K562 (cell line): Measurements from ENCODE around the gene JAKMIP1. TPM values are rescaled to one million over a fixed set of nuclear protein-coding genes. Genes with fewer than 3 reads are reported as not detected.

ENCODE experiments used
- ATAC-seq: fragments of 200-7000 bp; cut with Tn5 transposase; 3 replicates; pipeline ENCODE4 v1.9.1; 2020; ENCODE audit warnings: moderate library complexity
- BruUV-seq: library from RNA; stranded (reverse); fragments of 400-500 nt; replicated peaks from 2 replicates; lab custom pipeline; 2021; lab: Mats Ljungman, UMichigan
- CTCF ChIA-PET: fragments of 300-600 bp; formaldehyde crosslinking; extraction: SDS; loops from one replicate; lab custom pipeline; 2021; ENCODE audit warnings: low intra/inter-chr PET ratio; lab: Yijun Ruan, JAX
- POLR2A ChIA-PET: fragments of 300-600, 350-650 bp; sonication (Branson Sonifier 250); formaldehyde crosslinking; extraction: SDS; loops from one replicate; lab custom pipeline; 2021; ENCODE audit warnings: antibody characterized with exemption, inconsistent platforms; lab: Yijun Ruan, JAX
- DNase-seq, 4 experiments: peaks; one replicate each; pipeline versions ENCODE4 v3.0.0 to v3.0.0-alpha.2; 2011 to 2018; ENCODE audit warnings: low spot score in 3 of 4, mixed read lengths in 3 of 4; ENCODE audit errors: extremely low read depth in 1 of 4
- FAIRE-seq: peaks from 2 replicates; lab custom pipeline; 2011; peaks lifted over from hg19 to GRCh38; lab: Jason Lieb, UNC
- H2AFZ ChIP-seq: 2 replicates; pipeline ENCODE4 v1.6.0; 2011; ENCODE audit warnings: low read depth, low read length, control low read depth, inconsistent platforms
- H3K27ac ChIP-seq: fragments of 200-600 bp; 3 replicates; pipeline ENCODE4 v1.8.0; 2011; ENCODE audit warnings: low read depth, mild to moderate bottlenecking, control low read depth, inconsistent platforms, low read length, moderate library complexity, mixed read lengths; ENCODE audit errors: extremely low read depth
- H3K27me3 ChIP-seq, 2 experiments: fragments of 300-600 bp in 1 of 2; 2 replicates in 1 of 2; 3 replicates in 1 of 2; pipeline versions ENCODE4 v1.6.0 to v1.8.0; 2011; ENCODE audit warnings: inconsistent platforms in 2 of 2, low read length in 2 of 2, mild to moderate bottlenecking in 1 of 2, mixed read lengths in 1 of 2, moderate library complexity in 1 of 2; ENCODE audit not compliant: control insufficient read depth in 2 of 2, insufficient read depth in 2 of 2
- H3K36me3 ChIP-seq: fragments of 300-600 bp; 3 replicates; pipeline ENCODE4 v1.8.0; 2011; ENCODE audit warnings: mild to moderate bottlenecking, low read length, inconsistent platforms; ENCODE audit not compliant: control insufficient read depth, insufficient read depth
- H3K4me1 ChIP-seq, 2 experiments: fragments of 200-600 bp in 1 of 2; replicated peaks in 1 of 2; 2 replicates in 1 of 2; 3 replicates in 1 of 2; pipeline versions ENCODE4 v1.5.1 to v1.8.0; 2011; ENCODE audit warnings: inconsistent platforms in 2 of 2, low read length in 2 of 2, mild to moderate bottlenecking in 1 of 2, mixed read lengths in 1 of 2, moderate library complexity in 1 of 2; ENCODE audit not compliant: control insufficient read depth in 2 of 2, insufficient read depth in 2 of 2
- H3K4me2 ChIP-seq: 2 replicates; pipeline ENCODE4 v1.6.1; 2011; ENCODE audit warnings: low read length, control low read depth, inconsistent platforms, mixed read lengths; ENCODE audit not compliant: insufficient read depth
- H3K4me3 ChIP-seq: fragments of 200-600 bp; sonication (generic), shearing (Covaris generic); 2 replicates; pipeline ENCODE4 v1.5.1; 2016; ENCODE audit warnings: control low read depth, inconsistent platforms
- H3K79me2 ChIP-seq: fragments of 200-600 bp; 3 replicates; pipeline ENCODE4 v1.8.0; 2011; ENCODE audit warnings: low read length, inconsistent platforms; ENCODE audit not compliant: control insufficient read depth, insufficient read depth
- H3K9ac ChIP-seq, 2 experiments: 2 replicates each; pipeline versions ENCODE4 v1.6.0 to v1.6.1; 2011; ENCODE audit warnings: low read depth in 2 of 2, low read length in 2 of 2, control low read depth in 1 of 2, inconsistent platforms in 1 of 2, mild to moderate bottlenecking in 1 of 2, mixed read lengths in 1 of 2; ENCODE audit not compliant: insufficient read depth in 1 of 2
- H3K9me1 ChIP-seq: one replicate; pipeline ENCODE4 v1.6.0; 2011; ENCODE audit warnings: inconsistent platforms, mild to moderate bottlenecking, low read length, moderate library complexity; ENCODE audit not compliant: control insufficient read depth, insufficient read depth
- H3K9me3 ChIP-seq: replicated peaks from 2 replicates; pipeline ENCODE4 v1.5.1; 2011; ENCODE audit warnings: low read depth, low read length, inconsistent platforms; ENCODE audit not compliant: control insufficient read depth, insufficient read depth
- H4K20me1 ChIP-seq: replicated peaks from 2 replicates; pipeline ENCODE4 v1.6.1; 2011; ENCODE audit warnings: low read length, inconsistent platforms, mixed read lengths; ENCODE audit not compliant: control insufficient read depth, insufficient read depth
- CHCHD3 ChIP-seq: fragments of 250-450 bp; sonication (Bioruptor Pico); IDR thresholded peaks from 2 replicates; pipeline ENCODE4 v2.1.2; 2022; ENCODE audit warnings: mild to moderate bottlenecking
- EGR1 ChIP-seq: fragments of 450-650 bp; conservative IDR thresholded peaks from 2 replicates; pipeline ENCODE4 v1.6.1; 2017; ENCODE audit warnings: mild to moderate bottlenecking
- ELF2 ChIP-seq: fragments of 250-450 bp; sonication (Bioruptor Pico); IDR thresholded peaks from 2 replicates; pipeline ENCODE4 v1.5.0; 2021; ENCODE audit warnings: mild to moderate bottlenecking
- KDM5B ChIP-seq: fragments of 200-600 bp; sonication (generic); IDR thresholded peaks from 2 replicates; pipeline ENCODE4 v1.6.1; 2012; ENCODE audit warnings: low read depth, mild to moderate bottlenecking, moderate library complexity, low read length, control low read depth, inconsistent platforms; ENCODE audit not compliant: insufficient replicate concordance
- NFIX ChIP-seq: fragments of 250-450 bp; sonication (Bioruptor Pico); IDR thresholded peaks from 2 replicates; pipeline ENCODE4 v1.4.0; 2020; ENCODE audit warnings: low read depth, mild to moderate bottlenecking, moderate library complexity
- PTBP1 ChIP-seq: fragments of 200-400 bp; formaldehyde crosslinking; IDR thresholded peaks from 2 replicates; pipeline ENCODE4 v1.6.1; 2017; ENCODE audit warnings: low read depth, low read length
- SIX5 ChIP-seq, 2 experiments: IDR thresholded peaks; 2 replicates each; pipeline ENCODE4 v1.6.1; 2011; ENCODE audit warnings: low read length in 2 of 2, borderline replicate concordance in 1 of 2, low read depth in 1 of 2, mild to moderate bottlenecking in 1 of 2, moderate library complexity in 1 of 2; ENCODE audit not compliant: insufficient read depth in 1 of 2
- THAP12 ChIP-seq: fragments of 250-450 bp; sonication (Bioruptor Pico); IDR thresholded peaks from 2 replicates; pipeline ENCODE4 v1.9.0; 2021; ENCODE audit warnings: mild to moderate bottlenecking, inconsistent platforms
- TRIM28 ChIP-seq: fragments of 450-650 bp; IDR thresholded peaks from 2 replicates; pipeline ENCODE4 v1.6.1; 2017
- ZFP30 ChIP-seq: fragments of 250-450 bp; sonication (Bioruptor Pico); IDR thresholded peaks from 2 replicates; pipeline ENCODE4 v1.8.0; 2022; ENCODE audit warnings: moderate library complexity, mild to moderate bottlenecking, inconsistent platforms, borderline replicate concordance
- ZNF184 ChIP-seq: sonication (generic); formaldehyde crosslinking; IDR thresholded peaks from 2 replicates; pipeline ENCODE4 v1.5.0; 2020; ENCODE audit warnings: missing genetic modification reagents
- ZNF239 ChIP-seq: fragments of 250-450 bp; sonication (Bioruptor Pico); IDR thresholded peaks from 2 replicates; pipeline ENCODE4 v1.4.0; 2020; ENCODE audit warnings: mild to moderate bottlenecking
- ZNF592 ChIP-seq: fragments of 450-650 bp; IDR thresholded peaks from 2 replicates; pipeline ENCODE4 v1.6.1; 2017; ENCODE audit warnings: antibody characterized with exemption, mild to moderate bottlenecking
- WGBS: fragments of 100-300 bp; shearing (Covaris generic); methylation state at CpG from one replicate; pipeline ENCODE4 v1.1.6; 2016; ENCODE audit warnings: low coverage, mixed read lengths; ENCODE audit not compliant: insufficient coverage; ENCODE audit errors: missing lambda C conversion rate; 5-methylcytosine and 5-hydroxymethylcytosine counted together
- in situ Hi-C: fragments of 300-500 bp; cut with MboI; formaldehyde crosslinking; loops from 4 replicates; pipeline ENCODE4 v1.15.0; 2018; ENCODE audit warnings: inconsistent platforms, mixed read lengths
- intact Hi-C: fragments of 100-400 bp; cut with micrococcal nuclease; formaldehyde crosslinking; loops from 2 replicates; pipeline ENCODE4 v1.14.2; 2022
- polyA plus RNA-seq, 8 experiments: library from polyadenylated mRNA; depleted of rRNA in 4 of 8; stranded (reverse) in 5 of 8; unstranded in 3 of 8; fragments of >200 nt; fragmentation: Nextera tagmentation in 2 of 8; fragmentation: Illumina TruSeq in 1 of 8; extraction: Ambion mirVana in 2 of 8; extraction: Trizol in 1 of 8; gene quantifications; 2 replicates each; pipeline versions ENCODE4 v1.2.1 to v1.2.3, GENCODE V29; 2011 to 2014; ENCODE audit warnings: inconsistent platforms in 1 of 8, missing spikeins in 1 of 8
- total RNA-seq, 7 experiments: library from RNA; depleted of rRNA in 6 of 7; stranded (reverse); fragments of >200 nt in 6 of 7; fragmentation: Illumina TruSeq in 2 of 7; extraction: Trizol in 2 of 7; gene quantifications; 2 replicates each; pipeline versions ENCODE4 v1.2.1 to v1.2.3, GENCODE V29; 2011 to 2021; ENCODE audit warnings: low replicate concordance in 1 of 7

Gene JAKMIP1
- total and polyA plus RNA-seq, 9 of the 15 experiments (the other 6 are each of a cell fraction or from before 2014, with no cell fraction given), result not detected

GRCh38 chr4:6071191-6071958, 129.0 kb downstream of the JAKMIP1 start (continued):
- TF ChIP-seq ZFP30 (CRISPR knock-in tag) (no peak), SIX5 (IDR thresholded peaks at IDR 0.05; ENCODE audit: borderline replicate concordance in 1 of 2, insufficient read depth in 1 of 2, low read depth in 1 of 2, low read length in 2 of 2) (no peak), PTBP1 (no peak), THAP12 (no peak)

GRCh38 chr4:6069845-6070709, 130.3 kb downstream of the JAKMIP1 start:
- Histone ChIP-seq H3K79me2 (no peaks in the 10 kb centered on the region), H3K9me3 (no peaks in the 10 kb centered on the region), H3K27me3 (peaks cover 0 to 36% of the 10 kb centered on the region in 2 experiments; a peak in 2 of 5 replicates), H3K9ac (no peak overlapping the region), H4K20me1 (no peaks in the 10 kb centered on the region), H3K4me2 (no peak overlapping the region), H2AFZ (no peak overlapping the region), H3K36me3 (no peaks in the 10 kb centered on the region), H3K4me1 (no peaks in the 10 kb centered on the region), H3K4me3 (no peak overlapping the region), H3K27ac (no peak overlapping the region), H3K9me1 (no peaks in the 10 kb centered on the region)
- in situ Hi-C loops (no loop called here), intact Hi-C loops (no loop called here)
- 0% methylated on average over 29 of the region's 29 CpGs for WGBS
- DNase-seq (no peak), FAIRE-seq (no peak), ATAC-seq (no peak)
- ChIA-PET POLR2A (interaction anchor here (0.7 kb wide), 1 partner anchor 77 kb away, joined by 3 read pairs; no protein-coding TSS in a partner anchor), CTCF (no interaction called here)
- BruUV-seq, result no TSS peak
- TF ChIP-seq TRIM28, result no peak
- no peak for TF ChIP-seq ELF2 (CRISPR knock-in tag)
- no peak for TF ChIP-seq ZNF184 (CRISPR knock-in tag)
- TF ChIP-seq ZNF592, result no peak
- TF ChIP-seq CHCHD3 (CRISPR knock-in tag), result no peak
- no peak for TF ChIP-seq NFIX (CRISPR knock-in tag)
- TF ChIP-seq KDM5B, result no peak
- no peak for TF ChIP-seq ZNF239 (CRISPR knock-in tag)
- no peak for TF ChIP-seq EGR1
